ENCODE measurements around the gene C1GALT1C1.
"Not testable (repeated sequence)": the region's sequence is repeated elsewhere in the genome, so short reads cannot be mapped to it uniquely, and the experiment has no call there.

The C1GALT1C1 gene

DNA sequence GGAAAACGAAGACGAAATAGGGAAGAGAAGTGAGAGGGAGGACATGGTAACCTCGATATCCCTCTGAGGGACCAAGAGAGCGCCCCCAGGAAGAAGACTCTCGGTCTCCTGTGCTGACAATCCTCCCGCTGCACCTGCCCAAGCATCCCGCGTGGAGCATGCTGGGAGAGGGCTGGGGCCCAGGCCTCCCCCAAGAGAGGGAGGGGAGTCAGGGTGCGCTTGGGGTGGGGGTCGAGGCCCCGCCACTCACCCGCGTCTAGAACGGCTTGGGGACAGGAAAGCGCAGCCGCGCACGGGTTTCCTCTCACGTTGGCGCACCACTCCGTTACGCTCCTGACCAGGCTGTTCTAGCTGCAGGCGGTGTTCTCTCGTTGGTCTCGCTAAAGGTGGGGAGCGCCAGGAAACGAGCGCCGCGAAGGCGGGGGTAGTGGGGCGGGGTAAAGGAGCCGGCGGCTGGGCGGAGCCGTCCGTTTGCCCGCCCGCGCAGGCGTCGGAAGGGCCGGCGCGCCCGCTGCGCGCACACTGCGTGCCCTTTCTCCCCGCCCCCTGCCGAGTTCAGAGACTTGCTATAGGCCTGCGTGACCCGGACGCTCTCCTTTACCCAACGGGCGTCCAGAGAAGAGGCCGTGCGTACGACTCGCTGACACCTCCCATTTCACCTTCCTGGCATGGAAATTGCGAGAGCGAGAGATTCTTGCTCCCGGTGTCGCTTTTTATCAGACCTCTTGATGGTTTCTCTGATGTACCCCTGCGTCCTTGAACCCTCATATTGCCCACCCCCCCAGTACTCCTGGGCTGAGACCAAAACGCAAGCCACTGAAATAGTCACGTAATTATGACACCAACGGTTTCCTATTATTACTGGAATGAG lies at the start of gene C1GALT1C1:
TSS of gene C1GALT1C1 (minus strand) at position 388 of the 871 bp plus-strand sequence. CDS start 2,888 bp downstream, outside the sequence.
- peak; percentile 63 for DNase-seq (ENCODE audit: insufficient read length, low spot score)
- peak; percentile 46; the same call in 1 of the 2 replicates for TF ChIP-seq POLR2A (IDR thresholded peaks at IDR 0.05; ENCODE audit: low read depth, low read length)
- peak; percentile 90 for FAIRE-seq

DNA sequence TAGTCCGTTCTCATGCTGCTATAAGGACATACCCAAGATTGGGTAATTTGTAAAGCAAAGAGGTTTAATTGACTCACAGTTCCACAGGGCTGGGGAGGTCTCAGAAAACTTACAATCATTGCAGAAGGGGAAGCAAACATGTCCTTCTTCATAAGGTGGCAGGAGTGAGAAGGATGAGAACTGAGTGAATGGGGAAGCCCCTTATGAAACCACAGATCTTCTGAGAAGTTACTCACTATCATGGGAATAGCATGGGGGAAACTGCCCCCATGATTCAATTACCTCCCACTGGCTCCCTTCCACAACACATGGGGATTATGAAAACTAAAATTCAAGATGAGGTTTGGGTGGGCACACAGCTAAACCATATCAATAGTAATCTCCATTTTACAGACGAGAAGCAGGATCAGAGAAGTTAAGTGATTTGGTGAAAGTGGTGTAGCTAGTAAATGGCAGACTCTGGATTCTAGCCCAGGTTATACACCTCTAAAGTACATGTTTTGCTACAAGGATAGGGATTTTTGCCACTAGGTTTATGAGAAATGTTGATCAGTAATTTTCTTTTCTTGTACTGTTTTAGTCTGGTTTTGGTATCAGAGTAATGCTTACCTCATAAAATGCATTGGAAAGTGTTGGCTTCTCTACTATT lies 47.3 kb upstream of the C1GALT1C1 start:
- FAIRE-seq (no peak), DNase-seq (ENCODE audit: insufficient read length, low spot score) (no peak)
- TF ChIP-seq POLR2A (IDR thresholded peaks at IDR 0.05; ENCODE audit: low read depth, low read length): no peak

DNA sequence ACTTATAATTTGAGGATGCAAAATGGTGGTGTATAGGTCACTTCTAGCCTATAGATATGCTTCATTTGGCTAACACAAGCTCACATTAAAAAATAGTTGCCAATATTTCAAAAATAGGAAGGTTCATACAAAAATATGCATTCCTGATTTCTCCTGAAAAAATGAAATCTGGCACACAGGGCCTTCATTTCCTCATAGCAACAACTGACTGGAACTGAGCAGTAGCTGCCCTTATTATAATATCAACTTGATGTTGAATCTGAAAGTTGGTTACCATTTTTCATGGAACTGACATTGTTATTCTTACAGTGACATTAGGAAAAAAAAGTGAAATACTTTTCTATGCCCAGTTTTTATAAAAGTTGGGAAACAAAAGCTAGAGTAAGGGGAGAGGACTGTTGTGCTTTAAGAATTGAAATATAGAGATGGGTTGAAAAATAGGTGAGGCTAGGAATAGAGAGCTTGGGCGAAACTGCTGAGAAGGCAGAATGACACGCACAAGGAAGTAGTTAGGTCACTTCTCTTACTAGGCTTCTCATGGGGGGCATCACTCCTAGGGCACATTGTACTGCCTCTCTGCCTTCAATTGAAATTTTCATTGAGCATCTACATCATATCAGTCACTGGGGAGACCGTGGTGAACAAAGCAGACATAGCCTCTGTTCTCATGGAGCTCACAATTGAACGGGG lies 43.1 kb upstream of the C1GALT1C1 start:
- no peak for DNase-seq (ENCODE audit: insufficient read length, low spot score)
- no peak for TF ChIP-seq POLR2A (IDR thresholded peaks at IDR 0.05; ENCODE audit: low read depth, low read length)
- no peak for FAIRE-seq

DNA sequence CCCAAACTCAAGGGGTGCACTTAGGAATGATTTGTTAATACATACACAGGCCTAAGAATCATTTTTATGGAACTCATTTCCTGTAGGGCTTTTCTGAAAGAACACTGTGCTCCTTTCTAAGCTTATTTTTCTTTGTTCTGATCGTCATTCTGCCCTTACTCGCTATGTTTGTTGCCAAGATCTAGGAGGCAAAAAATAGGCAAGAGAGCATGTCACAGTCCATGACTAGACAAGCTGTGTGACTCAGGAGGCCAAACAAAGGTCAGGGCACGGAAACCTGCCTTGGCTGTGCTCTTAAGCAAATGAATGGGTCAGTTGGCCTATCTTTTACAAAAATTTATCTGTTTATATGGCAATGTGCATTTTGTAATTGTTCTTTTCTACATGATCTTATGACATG lies 42.5 kb upstream of the C1GALT1C1 start:
- peak; percentile 94 for FAIRE-seq
- peak; percentile 18 for DNase-seq (ENCODE audit: insufficient read length, low spot score)
- no peak for TF ChIP-seq POLR2A (IDR thresholded peaks at IDR 0.05; ENCODE audit: low read depth, low read length)

DNA sequence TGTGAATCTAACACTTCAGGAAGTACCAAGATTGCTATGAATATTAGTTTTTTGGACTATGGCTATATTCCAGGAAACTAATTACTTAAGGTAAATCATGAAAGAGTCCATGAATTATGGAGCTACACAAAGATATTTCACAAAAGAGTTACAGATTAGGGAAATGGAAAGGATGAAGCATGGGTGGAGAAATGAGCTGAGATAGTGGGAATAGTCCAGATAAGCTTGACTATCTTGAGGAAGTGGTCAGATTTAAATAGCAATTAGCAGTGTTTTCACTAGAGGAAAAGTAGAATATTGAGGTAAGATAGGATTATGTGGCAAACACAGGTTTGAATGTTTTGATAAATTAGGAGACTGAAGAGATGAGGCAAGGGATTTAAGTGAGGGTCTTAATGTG lies 42.1 kb upstream of the C1GALT1C1 start:
- FAIRE-seq: no peak
- TF ChIP-seq POLR2A (IDR thresholded peaks at IDR 0.05; ENCODE audit: low read depth, low read length): no peak
- DNase-seq (ENCODE audit: insufficient read length, low spot score): no peak

DNA sequence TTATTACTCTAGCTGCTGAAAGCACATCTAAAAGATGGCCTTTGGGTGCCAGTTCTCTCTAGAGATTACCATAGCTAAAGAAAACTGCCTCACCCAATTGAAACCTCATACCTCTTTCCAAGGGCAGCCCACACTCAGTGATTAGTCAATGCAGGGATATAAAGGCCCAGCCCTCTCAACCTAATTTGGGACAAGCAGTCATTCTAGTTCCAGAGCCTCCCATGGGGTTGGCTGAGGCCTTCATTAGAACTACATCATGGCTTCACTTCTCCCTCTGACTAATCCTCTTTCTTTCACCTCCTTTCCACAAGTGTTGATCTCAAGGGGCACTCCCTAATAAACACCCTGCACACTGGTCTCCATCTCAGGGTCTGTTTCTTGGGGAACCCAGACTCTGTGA lies 38.5 kb upstream of the C1GALT1C1 start:
- FAIRE-seq: no peak
- no peak for TF ChIP-seq POLR2A (IDR thresholded peaks at IDR 0.05; ENCODE audit: low read depth, low read length)
- no peak for DNase-seq (ENCODE audit: insufficient read length, low spot score)

DNA sequence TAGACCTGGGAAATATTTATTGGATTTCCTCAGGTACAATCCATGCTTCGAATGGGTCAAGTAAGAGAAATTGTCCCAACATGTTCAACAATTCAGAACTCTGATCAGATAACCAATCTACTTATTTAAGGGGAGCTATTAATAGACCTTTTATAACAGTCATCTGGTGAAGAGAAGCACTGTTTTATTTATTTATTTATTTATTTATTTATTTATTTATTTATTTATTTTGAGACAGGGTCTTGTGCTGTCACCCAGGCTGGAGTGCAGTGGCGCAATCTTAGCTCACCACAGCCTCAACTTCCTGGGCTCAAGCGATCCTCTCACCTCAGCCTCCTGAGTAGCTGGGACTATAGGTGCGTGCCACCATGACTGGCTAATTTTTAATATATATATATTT lies 34.7 kb upstream of the C1GALT1C1 start:
- DNase-seq (ENCODE audit: insufficient read length, low spot score); FAIRE-seq: not testable (repeated sequence)

DNA sequence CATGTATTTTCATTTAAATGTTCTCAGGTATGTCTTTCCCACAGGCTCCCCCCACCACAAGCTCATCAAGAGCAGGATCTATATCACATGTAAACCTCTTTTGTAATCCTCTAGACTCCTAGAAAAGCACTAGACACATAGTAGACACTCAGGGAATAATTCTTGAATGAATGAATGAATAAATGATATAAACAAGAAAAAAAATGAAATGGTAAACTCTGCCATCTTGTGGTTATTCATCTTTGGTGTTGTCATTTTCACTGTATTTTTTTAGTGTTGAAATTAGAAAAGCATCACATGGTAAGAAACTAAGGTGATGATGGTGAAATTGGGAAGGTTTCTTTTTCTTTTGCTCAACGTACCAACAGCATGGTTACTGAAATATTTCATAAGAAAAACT lies 34.2 kb upstream of the C1GALT1C1 start:
- no peak for TF ChIP-seq POLR2A (IDR thresholded peaks at IDR 0.05; ENCODE audit: low read depth, low read length)
- FAIRE-seq: peak; percentile 41
- no peak for DNase-seq (ENCODE audit: insufficient read length, low spot score)

DNA sequence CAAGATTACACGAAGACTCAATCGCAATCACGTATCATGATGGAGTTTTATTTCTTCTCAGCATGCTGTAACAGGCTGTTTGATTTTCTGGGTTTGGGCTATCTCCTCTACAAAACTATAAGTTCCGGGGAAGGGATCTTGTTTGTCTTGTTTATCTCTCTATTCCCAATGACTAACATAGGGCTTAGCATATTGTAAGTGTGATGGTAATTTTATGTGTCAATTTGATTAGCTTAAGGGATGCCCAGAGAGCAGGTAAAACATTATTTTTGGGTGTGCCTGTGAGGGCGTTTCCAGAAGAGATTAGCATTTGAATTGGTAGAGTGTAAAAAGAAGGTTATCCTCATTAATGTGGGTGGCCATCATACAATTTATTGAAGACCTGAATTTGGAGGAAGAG lies 32.8 kb upstream of the C1GALT1C1 start:
- FAIRE-seq (no peak), DNase-seq (ENCODE audit: insufficient read length, low spot score) (no peak)
- TF ChIP-seq POLR2A (IDR thresholded peaks at IDR 0.05; ENCODE audit: low read depth, low read length): no peak

DNA sequence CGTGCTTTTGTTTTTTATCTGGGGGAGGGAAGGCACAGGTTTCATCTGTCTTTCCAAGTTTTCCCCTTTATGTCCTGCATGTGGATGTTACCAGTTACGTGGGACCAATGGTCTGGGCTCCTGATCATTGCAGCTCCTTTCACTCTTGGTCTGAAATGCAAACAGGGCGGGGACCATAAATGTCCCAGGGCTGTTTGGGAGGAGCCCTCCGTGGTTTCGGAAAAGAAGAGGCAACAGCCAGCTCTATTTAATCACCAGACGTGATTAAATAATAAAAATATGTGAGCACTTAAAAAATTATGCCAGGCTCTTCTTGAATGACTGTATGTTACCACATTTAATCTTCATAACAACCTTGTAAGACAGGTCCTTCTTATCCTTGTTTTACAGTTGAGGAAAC lies 30.8 kb upstream of the C1GALT1C1 start:
- no peak for FAIRE-seq
- no peak for DNase-seq (ENCODE audit: insufficient read length, low spot score)
- no peak for TF ChIP-seq POLR2A (IDR thresholded peaks at IDR 0.05; ENCODE audit: low read depth, low read length)

DNA sequence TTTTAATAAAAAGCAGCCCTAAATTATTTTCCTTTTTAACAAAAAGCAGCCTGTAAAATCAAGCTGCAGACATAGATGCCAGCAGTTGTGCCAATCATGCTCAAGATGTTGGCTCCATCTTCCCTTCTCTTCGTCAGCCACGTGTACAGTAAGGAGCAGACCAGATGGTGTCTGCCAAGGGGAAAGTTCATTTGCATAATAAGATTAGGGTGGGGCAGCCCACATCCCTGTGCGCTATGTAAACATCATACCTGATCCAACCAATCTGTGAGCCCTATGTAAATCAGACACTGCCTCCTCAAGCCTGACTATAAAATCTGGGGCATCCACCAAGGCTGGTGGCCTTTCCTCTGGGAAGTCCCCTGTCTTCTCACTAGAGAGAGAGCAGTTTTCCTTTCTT lies 23.1 kb upstream of the C1GALT1C1 start:
- TF ChIP-seq POLR2A (IDR thresholded peaks at IDR 0.05; ENCODE audit: low read depth, low read length): no peak
- FAIRE-seq: no peak
- DNase-seq (ENCODE audit: insufficient read length, low spot score): no peak

DNA sequence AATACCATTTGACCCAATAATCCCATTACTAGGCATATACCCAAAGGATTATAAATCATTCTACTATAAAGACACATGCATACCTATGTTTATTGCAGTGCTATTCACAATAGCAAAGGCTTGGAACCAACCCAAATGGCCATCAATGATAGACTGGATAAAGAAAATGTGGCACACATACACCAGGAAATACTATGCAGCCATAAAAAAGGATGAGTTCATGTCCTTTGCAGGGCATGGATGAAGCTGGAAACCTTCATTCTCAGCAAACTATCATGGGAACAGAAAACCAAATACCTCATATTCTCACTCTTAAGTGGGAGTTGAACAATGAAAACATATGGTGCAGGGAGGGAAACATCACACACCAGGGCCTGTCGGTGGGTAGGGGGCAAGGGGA lies 22.4 kb upstream of the C1GALT1C1 start:
- DNase-seq (ENCODE audit: insufficient read length, low spot score); FAIRE-seq: not testable (repeated sequence)

DNA sequence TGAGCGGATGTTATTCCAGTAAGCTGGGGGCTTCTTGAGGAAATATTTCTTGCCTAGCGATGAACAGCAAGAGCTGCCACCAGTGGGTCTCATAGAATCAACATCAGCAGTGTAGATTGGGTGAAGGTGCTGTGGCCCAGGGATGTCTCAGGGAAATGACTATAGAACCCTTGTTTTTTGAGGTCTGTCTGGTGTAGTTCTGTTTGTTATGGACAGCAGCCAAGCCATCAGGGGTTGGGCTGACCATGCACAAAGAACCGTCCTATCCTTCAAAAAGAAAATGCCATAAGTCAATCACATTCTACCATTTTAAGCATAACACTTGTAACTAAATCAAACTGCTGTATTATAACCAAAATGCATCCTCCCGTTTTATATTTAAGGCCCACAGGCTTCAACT lies 17.3 kb upstream of the C1GALT1C1 start:
- DNase-seq (ENCODE audit: insufficient read length, low spot score) (no peak), FAIRE-seq (peak; percentile 82)
- no peak for TF ChIP-seq POLR2A (IDR thresholded peaks at IDR 0.05; ENCODE audit: low read depth, low read length)

DNA sequence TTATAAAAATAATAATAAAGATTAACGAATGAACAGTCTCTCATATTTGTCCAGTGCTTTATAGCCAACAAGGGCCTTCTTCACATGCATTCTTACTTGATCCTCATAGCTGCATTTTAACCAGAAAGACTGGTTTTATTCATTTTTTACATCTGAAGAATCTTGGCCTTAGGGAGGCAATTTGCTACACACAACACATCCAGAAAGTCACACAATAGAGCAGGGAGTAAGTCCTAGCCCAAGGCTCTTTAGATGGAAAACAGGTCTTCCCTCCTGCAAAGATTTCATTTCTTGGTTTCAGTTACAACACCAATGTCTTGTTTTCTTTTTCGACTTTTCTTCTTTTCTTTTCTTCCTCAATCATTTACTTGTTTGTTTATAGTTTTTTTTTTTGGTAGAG lies 13.0 kb upstream of the C1GALT1C1 start:
- DNase-seq (ENCODE audit: insufficient read length, low spot score) (no peak), FAIRE-seq (no peak)
- no peak for TF ChIP-seq POLR2A (IDR thresholded peaks at IDR 0.05; ENCODE audit: low read depth, low read length)

Measured in H54 (cell line).